HEK293 (cell line): ENCODE data around the gene CCNJL.

Experiments used
- CTCF ChIA-PET: fragments of 350-600 bp; formaldehyde crosslinking; extraction: SDS; loops from one replicate; lab custom pipeline; 2021; ENCODE audit warnings: antibody characterized with exemption; lab: Yijun Ruan, JAX
- POLR2A ChIA-PET: fragments of 300-600 bp; formaldehyde crosslinking; extraction: SDS; loops from one replicate; lab custom pipeline; 2020; ENCODE audit warnings: antibody characterized with exemption, inconsistent platforms; lab: Yijun Ruan, JAX
- H3K27ac ChIP-seq: fragments of 200-500 bp; sonication (Bioruptor generic); 2 replicates; pipeline ENCODE4 v1.5.1; 2014; ENCODE audit warnings: low read depth, low read length, control low read depth, inconsistent platforms; ENCODE audit errors: extremely low read depth
- H3K36me3 ChIP-seq, 2 experiments: fragments of 200-500 bp in 1 of 2; sonication (Bioruptor generic) in 1 of 2; 1 replicate in 1 of 2; 2 replicates in 1 of 2; pipeline ENCODE4 v1.5.1; 2014 to 2017; ENCODE audit warnings: inconsistent platforms in 2 of 2, low read length in 2 of 2; ENCODE audit not compliant: control insufficient read depth in 2 of 2, insufficient read depth in 1 of 2
- H3K4me1 ChIP-seq: fragments of 200-500 bp; sonication (Bioruptor generic); 2 replicates; pipeline ENCODE4 v1.5.1; 2014; ENCODE audit warnings: mild to moderate bottlenecking, low read length, inconsistent platforms; ENCODE audit not compliant: control insufficient read depth, insufficient read depth
- H3K4me3 ChIP-seq: 2 replicates; pipeline ENCODE4 v1.5.1; 2011; ENCODE audit warnings: low read depth, mild to moderate bottlenecking, control low read depth, low read length, moderate library complexity
- H3K9me3 ChIP-seq: fragments of 200-500 bp; sonication (Bioruptor generic); 2 replicates; pipeline ENCODE4 v1.5.1; 2014; ENCODE audit warnings: low read depth, low read length, inconsistent platforms; ENCODE audit not compliant: control insufficient read depth, insufficient read depth
- GLI4 ChIP-seq: fragments of 450-650 bp; formaldehyde crosslinking; IDR thresholded peaks from 2 replicates; pipeline ENCODE4 v1.5.1; 2016; ENCODE audit warnings: missing biosample characterization, missing genetic modification characterization
- PRDM10 ChIP-seq: fragments of 450-650 bp; formaldehyde crosslinking; IDR thresholded peaks from 2 replicates; pipeline ENCODE4 v1.5.1; 2016; ENCODE audit warnings: missing biosample characterization, missing genetic modification characterization
- SP7 ChIP-seq: fragments of 450-650 bp; formaldehyde crosslinking; IDR thresholded peaks from 2 replicates; pipeline ENCODE4 v1.5.1; 2016; ENCODE audit warnings: missing biosample characterization, missing genetic modification characterization
- TRIM28 ChIP-seq: IDR thresholded peaks from 2 replicates; pipeline ENCODE4 v1.6.1; 2011; ENCODE audit warnings: low read length, control low read depth, borderline replicate concordance
- WT1 ChIP-seq: fragments of 450-650 bp; formaldehyde crosslinking; IDR thresholded peaks from 2 replicates; pipeline ENCODE4 v1.5.1; 2016; ENCODE audit warnings: missing biosample characterization, missing genetic modification characterization
- ZBTB17 ChIP-seq: fragments of 450-650 bp; formaldehyde crosslinking; IDR thresholded peaks from 2 replicates; pipeline ENCODE4 v1.5.1; 2016; ENCODE audit warnings: missing biosample characterization, missing genetic modification characterization
- ZFHX2 ChIP-seq: fragments of 450-650 bp; formaldehyde crosslinking; conservative IDR thresholded peaks from 2 replicates; pipeline ENCODE4 v1.5.1; 2016; ENCODE audit warnings: missing biosample characterization, missing genetic modification characterization
- ZNF146 ChIP-seq: fragments of 450-650 bp; formaldehyde crosslinking; IDR thresholded peaks from 2 replicates; pipeline ENCODE4 v1.5.1; 2016; ENCODE audit warnings: missing biosample characterization, missing genetic modification characterization
- ZNF175 ChIP-seq: fragments of 450-650 bp; formaldehyde crosslinking; IDR thresholded peaks from 2 replicates; pipeline ENCODE4 v1.5.1; 2016; ENCODE audit warnings: missing biosample characterization, missing genetic modification characterization
- ZNF239 ChIP-seq: fragments of 450-650 bp; formaldehyde crosslinking; IDR thresholded peaks from 2 replicates; pipeline ENCODE4 v1.5.1; 2016; ENCODE audit warnings: missing biosample characterization, missing genetic modification characterization
- ZNF324 ChIP-seq: fragments of 450-650 bp; formaldehyde crosslinking; IDR thresholded peaks from 2 replicates; pipeline ENCODE4 v1.5.1; 2016; ENCODE audit warnings: missing biosample characterization, missing genetic modification characterization
- ZNF362 ChIP-seq: fragments of 450-650 bp; formaldehyde crosslinking; IDR thresholded peaks from 2 replicates; pipeline ENCODE4 v1.5.1; 2016; ENCODE audit warnings: missing biosample characterization, missing genetic modification characterization
- ZNF398 ChIP-seq: fragments of 450-650 bp; formaldehyde crosslinking; IDR thresholded peaks from 2 replicates; pipeline ENCODE4 v1.5.1; 2017; ENCODE audit warnings: missing biosample characterization, missing genetic modification characterization
- ZNF600 ChIP-seq: fragments of 450-650 bp; formaldehyde crosslinking; IDR thresholded peaks from 2 replicates; pipeline ENCODE4 v1.5.1; 2016; ENCODE audit warnings: missing biosample characterization, missing genetic modification characterization
- ZSCAN16 ChIP-seq: fragments of 450-650 bp; formaldehyde crosslinking; IDR thresholded peaks from 2 replicates; pipeline ENCODE4 v1.5.1; 2016; ENCODE audit warnings: missing biosample characterization, missing genetic modification characterization
- TF ChIP-seq, protein P1 (sequence below): IDR thresholded peaks from 2 replicates; pipeline ENCODE4 v1.6.1; 2011; ENCODE audit warnings: mild to moderate bottlenecking, low read depth, low read length, borderline replicate concordance
- TF ChIP-seq, protein P2 (sequence below): fragments of 450-650 bp; formaldehyde crosslinking; IDR thresholded peaks from 2 replicates; pipeline ENCODE4 v1.5.1; 2016; ENCODE audit warnings: missing biosample characterization, missing genetic modification characterization
- TF ChIP-seq, protein P3 (sequence below): fragments of 450-650 bp; formaldehyde crosslinking; IDR thresholded peaks from 2 replicates; pipeline ENCODE4 v1.5.1; 2016; ENCODE audit warnings: missing biosample characterization, missing genetic modification characterization

CCNJL gene

DNA sequence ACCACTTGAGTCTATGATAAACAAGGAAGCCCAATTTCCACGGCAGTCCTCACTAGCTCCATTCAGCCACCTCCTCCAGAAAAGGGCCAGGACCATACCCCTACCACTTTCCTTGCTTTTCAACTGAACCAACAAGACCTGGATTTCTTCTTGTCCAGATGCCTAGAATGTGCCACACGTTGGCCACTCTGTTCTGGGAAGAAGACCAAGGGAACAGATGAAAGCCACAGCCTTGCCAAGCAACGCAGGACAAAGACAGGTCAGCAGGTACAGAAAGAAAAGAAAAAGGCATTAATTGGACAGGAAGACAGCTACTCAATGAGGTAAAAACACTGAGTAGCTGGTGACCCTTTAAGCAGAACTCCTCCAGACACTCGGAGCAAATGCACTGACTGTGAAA is 2.2 kb downstream of the CCNJL start:
- Histone ChIP-seq H3K4me3 (no peak overlapping the region), H3K4me1 (no peaks in the 10 kb centered on the region; the same call in 1 of the 2 replicates)
- POLR2A ChIA-PET, result no interaction called here
- TF ChIP-seq ZNF239 (tag by site-specific recombination) (no peak), ZNF324 (tag by site-specific recombination) (no peak), GLI4 (tag by site-specific recombination) (no peak), ZNF600 (tag by site-specific recombination) (no peak), SP7 (tag by site-specific recombination) (no peak)
- TF ChIP-seq, all 188 proteins: peak for 0
- CTCF ChIA-PET, result interaction anchor here (0.9 to 1.0 kb wide), 2 partner anchors 9 to 35 kb away, joined by 4 to 6 read pairs; no protein-coding TSS in a partner anchor
- H3K9me3 ChIP-seq, result no peaks in the 10 kb centered on the region
- H3K27ac ChIP-seq, result no peak overlapping the region
- H3K36me3 ChIP-seq, result no peaks in the 10 kb centered on the region

GRCh38 chr5:160306696-160307095 is 5.7 kb downstream of the CCNJL start:
- H3K27ac ChIP-seq, result no peak overlapping the region
- H3K4me1 ChIP-seq, result no peaks in the 10 kb centered on the region; the same call in 1 of the 2 replicates
- H3K4me3 ChIP-seq, result no peak overlapping the region
- no peaks in the 10 kb centered on the region for H3K36me3 ChIP-seq
- no peak for TF ChIP-seq WT1 (tag by site-specific recombination)
- no peak for TF ChIP-seq ZFHX2 (tag by site-specific recombination)
- no peak for TF ChIP-seq ZBTB17 (tag by site-specific recombination)
- TF ChIP-seq ZNF398 (tag by site-specific recombination), result no peak
- TF ChIP-seq, protein P1, sequence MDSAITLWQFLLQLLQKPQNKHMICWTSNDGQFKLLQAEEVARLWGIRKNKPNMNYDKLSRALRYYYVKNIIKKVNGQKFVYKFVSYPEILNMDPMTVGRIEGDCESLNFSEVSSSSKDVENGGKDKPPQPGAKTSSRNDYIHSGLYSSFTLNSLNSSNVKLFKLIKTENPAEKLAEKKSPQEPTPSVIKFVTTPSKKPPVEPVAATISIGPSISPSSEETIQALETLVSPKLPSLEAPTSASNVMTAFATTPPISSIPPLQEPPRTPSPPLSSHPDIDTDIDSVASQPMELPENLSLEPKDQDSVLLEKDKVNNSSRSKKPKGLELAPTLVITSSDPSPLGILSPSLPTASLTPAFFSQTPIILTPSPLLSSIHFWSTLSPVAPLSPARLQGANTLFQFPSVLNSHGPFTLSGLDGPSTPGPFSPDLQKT, result no peak
- no peak for TF ChIP-seq ZNF146 (tag by site-specific recombination)
- no peak for TF ChIP-seq PRDM10 (tag by site-specific recombination)
- no peak for TF ChIP-seq ZSCAN16 (tag by site-specific recombination)
- no peak for TF ChIP-seq ZNF362 (tag by site-specific recombination)
- POLR2A ChIA-PET, result interaction anchor here (0.6 kb wide), 3 partner anchors 15 to 724 kb away, joined by 3 to 4 read pairs (median 3); no protein-coding TSS in a partner anchor
- no peaks in the 10 kb centered on the region for H3K9me3 ChIP-seq
- CTCF ChIA-PET, result no interaction called here

DNA sequence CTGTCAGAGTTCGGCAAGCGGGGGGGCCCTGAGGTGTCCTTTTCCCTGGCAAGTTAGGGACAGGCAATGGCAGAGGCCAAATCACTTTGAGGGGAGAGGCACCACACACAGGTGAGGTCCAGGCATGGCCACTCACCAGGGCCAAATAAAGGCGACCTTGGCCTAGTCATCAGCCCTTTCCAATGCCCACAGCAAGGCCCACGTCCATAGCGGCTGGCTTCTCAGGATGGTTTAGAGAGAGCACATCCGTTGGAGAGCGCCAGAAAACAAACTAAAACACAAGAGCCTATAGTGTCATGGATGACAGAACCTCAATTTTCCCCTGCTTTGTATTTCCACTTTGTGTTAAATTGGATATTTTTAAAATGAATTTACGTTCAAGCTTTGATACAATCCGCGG is 7.0 kb downstream of the CCNJL start:
- H3K27ac ChIP-seq, result no peak overlapping the region
- ChIA-PET CTCF (interaction anchor here (0.6 to 0.9 kb wide), 2 partner anchors 18 to 108 kb away, joined by 3 read pairs; no protein-coding TSS in a partner anchor), POLR2A (no interaction called here)
- no peaks in the 10 kb centered on the region for H3K4me1 ChIP-seq
- H3K4me3 ChIP-seq, result no peak overlapping the region
- H3K36me3 ChIP-seq, result no peaks in the 10 kb centered on the region
- H3K9me3 ChIP-seq, result no peaks in the 10 kb centered on the region
- TF ChIP-seq TRIM28 (no peak), ZNF175 (tag by site-specific recombination) (no peak)
- TF ChIP-seq, protein P2, sequence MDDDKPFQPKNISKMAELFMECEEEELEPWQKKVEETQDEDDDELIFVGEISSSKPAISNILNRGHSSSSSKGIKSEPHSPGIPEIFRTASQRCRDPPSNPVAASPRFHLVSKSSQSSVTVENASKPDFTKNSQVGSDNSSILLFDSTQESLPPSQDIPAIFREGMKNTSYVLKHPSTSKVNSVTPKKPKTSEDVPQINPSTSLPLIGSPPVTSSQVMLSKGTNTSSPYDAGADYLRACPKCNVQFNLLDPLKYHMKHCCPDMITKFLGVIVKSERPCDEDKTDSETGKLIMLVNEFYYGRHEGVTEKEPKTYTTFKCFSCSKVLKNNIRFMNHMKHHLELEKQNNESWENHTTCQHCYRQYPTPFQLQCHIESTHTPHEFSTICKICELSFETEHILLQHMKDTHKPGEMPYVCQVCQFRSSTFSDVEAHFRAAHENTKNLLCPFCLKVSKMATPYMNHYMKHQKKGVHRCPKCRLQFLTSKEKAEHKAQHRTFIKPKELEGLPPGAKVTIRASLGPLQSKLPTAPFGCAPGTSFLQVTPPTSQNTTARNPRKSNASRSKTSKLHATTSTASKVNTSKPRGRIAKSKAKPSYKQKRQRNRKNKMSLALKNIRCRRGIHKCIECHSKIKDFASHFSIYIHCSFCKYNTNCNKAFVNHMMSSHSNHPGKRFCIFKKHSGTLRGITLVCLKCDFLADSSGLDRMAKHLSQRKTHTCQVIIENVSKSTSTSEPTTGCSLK, result no peak
- TF ChIP-seq, protein P3, sequence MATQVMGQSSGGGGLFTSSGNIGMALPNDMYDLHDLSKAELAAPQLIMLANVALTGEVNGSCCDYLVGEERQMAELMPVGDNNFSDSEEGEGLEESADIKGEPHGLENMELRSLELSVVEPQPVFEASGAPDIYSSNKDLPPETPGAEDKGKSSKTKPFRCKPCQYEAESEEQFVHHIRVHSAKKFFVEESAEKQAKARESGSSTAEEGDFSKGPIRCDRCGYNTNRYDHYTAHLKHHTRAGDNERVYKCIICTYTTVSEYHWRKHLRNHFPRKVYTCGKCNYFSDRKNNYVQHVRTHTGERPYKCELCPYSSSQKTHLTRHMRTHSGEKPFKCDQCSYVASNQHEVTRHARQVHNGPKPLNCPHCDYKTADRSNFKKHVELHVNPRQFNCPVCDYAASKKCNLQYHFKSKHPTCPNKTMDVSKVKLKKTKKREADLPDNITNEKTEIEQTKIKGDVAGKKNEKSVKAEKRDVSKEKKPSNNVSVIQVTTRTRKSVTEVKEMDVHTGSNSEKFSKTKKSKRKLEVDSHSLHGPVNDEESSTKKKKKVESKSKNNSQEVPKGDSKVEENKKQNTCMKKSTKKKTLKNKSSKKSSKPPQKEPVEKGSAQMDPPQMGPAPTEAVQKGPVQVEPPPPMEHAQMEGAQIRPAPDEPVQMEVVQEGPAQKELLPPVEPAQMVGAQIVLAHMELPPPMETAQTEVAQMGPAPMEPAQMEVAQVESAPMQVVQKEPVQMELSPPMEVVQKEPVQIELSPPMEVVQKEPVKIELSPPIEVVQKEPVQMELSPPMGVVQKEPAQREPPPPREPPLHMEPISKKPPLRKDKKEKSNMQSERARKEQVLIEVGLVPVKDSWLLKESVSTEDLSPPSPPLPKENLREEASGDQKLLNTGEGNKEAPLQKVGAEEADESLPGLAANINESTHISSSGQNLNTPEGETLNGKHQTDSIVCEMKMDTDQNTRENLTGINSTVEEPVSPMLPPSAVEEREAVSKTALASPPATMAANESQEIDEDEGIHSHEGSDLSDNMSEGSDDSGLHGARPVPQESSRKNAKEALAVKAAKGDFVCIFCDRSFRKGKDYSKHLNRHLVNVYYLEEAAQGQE (tag by site-specific recombination), result no peak
